ENCODE data around the gene EPHB1.

DNA sequence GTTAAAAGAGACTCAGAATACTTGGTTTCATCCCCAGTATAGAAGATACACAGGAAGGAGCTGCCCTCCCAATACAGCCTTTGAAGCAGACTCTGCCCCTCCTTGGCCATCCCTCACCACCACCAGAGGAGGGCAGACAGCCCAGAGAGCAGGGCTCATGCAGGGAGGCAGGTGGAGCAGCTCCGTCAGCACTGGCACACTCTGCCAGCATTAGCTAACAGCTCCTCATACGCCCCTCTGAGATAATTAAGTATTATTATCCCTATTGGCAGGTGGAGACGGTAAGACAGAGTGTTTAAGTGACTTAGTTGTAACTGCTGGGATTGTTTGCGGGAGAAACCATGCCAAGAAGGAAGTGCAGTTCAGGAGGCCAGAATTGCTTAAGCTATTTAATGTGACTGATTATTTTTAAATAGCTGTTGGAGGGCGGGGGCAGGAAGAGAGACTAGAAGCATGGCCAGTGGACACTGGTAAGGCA, 434.0 kb downstream of the EPHB1 start:
- TF ChIP-seq, protein P1, sequence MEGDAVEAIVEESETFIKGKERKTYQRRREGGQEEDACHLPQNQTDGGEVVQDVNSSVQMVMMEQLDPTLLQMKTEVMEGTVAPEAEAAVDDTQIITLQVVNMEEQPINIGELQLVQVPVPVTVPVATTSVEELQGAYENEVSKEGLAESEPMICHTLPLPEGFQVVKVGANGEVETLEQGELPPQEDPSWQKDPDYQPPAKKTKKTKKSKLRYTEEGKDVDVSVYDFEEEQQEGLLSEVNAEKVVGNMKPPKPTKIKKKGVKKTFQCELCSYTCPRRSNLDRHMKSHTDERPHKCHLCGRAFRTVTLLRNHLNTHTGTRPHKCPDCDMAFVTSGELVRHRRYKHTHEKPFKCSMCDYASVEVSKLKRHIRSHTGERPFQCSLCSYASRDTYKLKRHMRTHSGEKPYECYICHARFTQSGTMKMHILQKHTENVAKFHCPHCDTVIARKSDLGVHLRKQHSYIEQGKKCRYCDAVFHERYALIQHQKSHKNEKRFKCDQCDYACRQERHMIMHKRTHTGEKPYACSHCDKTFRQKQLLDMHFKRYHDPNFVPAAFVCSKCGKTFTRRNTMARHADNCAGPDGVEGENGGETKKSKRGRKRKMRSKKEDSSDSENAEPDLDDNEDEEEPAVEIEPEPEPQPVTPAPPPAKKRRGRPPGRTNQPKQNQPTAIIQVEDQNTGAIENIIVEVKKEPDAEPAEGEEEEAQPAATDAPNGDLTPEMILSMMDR (conservative IDR thresholded peaks at IDR 0.05 in 1 of 2, IDR thresholded peaks at IDR 0.05 in 1 of 2; ENCODE audit: extremely low read depth in 1 of 2, insufficient read depth in 1 of 2, low read depth in 1 of 2, low read length in 2 of 2): no peak
- no peak for TF ChIP-seq EZH2 (IDR thresholded peaks at IDR 0.05; ENCODE audit: borderline replicate concordance, low read length)

All from mammary epithelial cell (primary cell).